ENCODE data around the gene RAD51B. TPM values are rescaled to one million over a fixed set of nuclear protein-coding genes. Genes with fewer than 3 reads are reported as not detected.

Gene RAD51B
- total and polyA plus RNA-seq, 2 donors (not counting 1 experiment from before 2014, with no cell fraction given): 4.6 to 16.3 TPM

GRCh38 chr14:68137704-68138619, 318.4 kb downstream of the RAD51B start:
- Histone ChIP-seq H2AFZ (ENCODE audit: low read length) (no peak overlapping the region), H3K27ac (ENCODE audit: insufficient read depth, low read length) (peak overlapping the region; percentile 72), H3K4me2 (ENCODE audit: extremely low read depth, insufficient read depth, low read length) (peak overlapping the region; percentile 38), H4K20me1 (ENCODE audit: control insufficient read depth, extremely low read depth, insufficient read depth, low read length) (no peaks in the 10 kb centered on the region), H3K4me3 (replicated peaks in 1 of 4; ENCODE audit: control extremely low read depth in 1 of 4, insufficient read depth in 1 of 4, low read depth in 3 of 4, low read length in 4 of 4) (no peak overlapping the region), H3K4me1 (ENCODE audit: control insufficient read depth, extremely low read depth, insufficient read depth, low read length) (peaks cover 17% of the 10 kb centered on the region), H3K9ac (ENCODE audit: insufficient read depth, low read length) (no peak overlapping the region), H3K27me3 (ENCODE audit: control insufficient read depth, insufficient read depth, low read length) (no peaks in the 10 kb centered on the region), H3K79me2 (ENCODE audit: control insufficient read depth, insufficient read depth, low read length) (no peaks in the 10 kb centered on the region), H3K9me3 (ENCODE audit: control insufficient read depth, insufficient read depth, low read depth, low read length) (no peaks in the 10 kb centered on the region), H3K36me3 (ENCODE audit: control insufficient read depth, insufficient read depth, low read length) (no peaks in the 10 kb centered on the region)
- TF ChIP-seq EZH2 (IDR thresholded peaks at IDR 0.05; ENCODE audit: low read length, missing control alignments): no peak
- peak in 1 of 2 donors; percentile 1 for TF ChIP-seq CTCF (conservative IDR thresholded peaks at IDR 0.05 in 1 of 2, IDR thresholded peaks at IDR 0.05 in 1 of 2; ENCODE audit: low read depth in 1 of 2, low read length in 2 of 2)
- peak; percentile 83 to 99 for DNase-seq (ENCODE audit: low read depth in 2 of 2)

- H3K79me2 ChIP-seq (ENCODE audit: control insufficient read depth, insufficient read depth, low read length): no peaks in the 10 kb centered on the region
- no peak for DNase-seq (ENCODE audit: low read depth in 2 of 2)
- peaks cover 25% of the 10 kb centered on the region for H3K4me1 ChIP-seq (ENCODE audit: control insufficient read depth, extremely low read depth, insufficient read depth, low read length)
- no peaks in the 10 kb centered on the region for H4K20me1 ChIP-seq (ENCODE audit: control insufficient read depth, extremely low read depth, insufficient read depth, low read length)
- H3K9me3 ChIP-seq (ENCODE audit: control insufficient read depth, insufficient read depth, low read depth, low read length): no peaks in the 10 kb centered on the region
- H3K9ac ChIP-seq (ENCODE audit: insufficient read depth, low read length): no peak overlapping the region
- no peaks in the 10 kb centered on the region for H3K27me3 ChIP-seq (ENCODE audit: control insufficient read depth, insufficient read depth, low read length)
- TF ChIP-seq CTCF (conservative IDR thresholded peaks at IDR 0.05 in 1 of 2, IDR thresholded peaks at IDR 0.05 in 1 of 2; ENCODE audit: low read depth in 1 of 2, low read length in 2 of 2) (no peak), EZH2 (IDR thresholded peaks at IDR 0.05; ENCODE audit: low read length, missing control alignments) (no peak)
- no peaks in the 10 kb centered on the region for H3K36me3 ChIP-seq (ENCODE audit: control insufficient read depth, insufficient read depth, low read length)
- H2AFZ ChIP-seq (ENCODE audit: low read length): no peak overlapping the region
- no peak overlapping the region for H3K4me2 ChIP-seq (ENCODE audit: extremely low read depth, insufficient read depth, low read length)
- H3K4me3 ChIP-seq (replicated peaks in 1 of 4; ENCODE audit: control extremely low read depth in 1 of 4, insufficient read depth in 1 of 4, low read depth in 3 of 4, low read length in 4 of 4): no peak overlapping the region
- peak overlapping the region; percentile 85 for H3K27ac ChIP-seq (ENCODE audit: insufficient read depth, low read length)
Observed at GRCh38 chr14:68139431-68140075, 320.0 kb downstream of the RAD51B start.

GRCh38 chr14:68140076-68140741, 320.6 kb downstream of the RAD51B start:
- TF ChIP-seq EZH2 (IDR thresholded peaks at IDR 0.05; ENCODE audit: low read length, missing control alignments): no peak
- TF ChIP-seq CTCF (conservative IDR thresholded peaks at IDR 0.05 in 1 of 2, IDR thresholded peaks at IDR 0.05 in 1 of 2; ENCODE audit: low read depth in 1 of 2, low read length in 2 of 2): no peak
- H3K9me3 ChIP-seq (ENCODE audit: control insufficient read depth, insufficient read depth, low read depth, low read length): no peaks in the 10 kb centered on the region
- no peak overlapping the region for H3K4me3 ChIP-seq (replicated peaks in 1 of 4; ENCODE audit: control extremely low read depth in 1 of 4, insufficient read depth in 1 of 4, low read depth in 3 of 4, low read length in 4 of 4)

More at GRCh38 chr14:68140076-68140741, 320.6 kb downstream of the RAD51B start:
- no peaks in the 10 kb centered on the region for H3K79me2 ChIP-seq (ENCODE audit: control insufficient read depth, insufficient read depth, low read length)
- H3K27me3 ChIP-seq (ENCODE audit: control insufficient read depth, insufficient read depth, low read length): no peaks in the 10 kb centered on the region
- peak; percentile 96 to 100 for DNase-seq (ENCODE audit: low read depth in 2 of 2)
- H3K36me3 ChIP-seq (ENCODE audit: control insufficient read depth, insufficient read depth, low read length): no peaks in the 10 kb centered on the region
- no peaks in the 10 kb centered on the region for H4K20me1 ChIP-seq (ENCODE audit: control insufficient read depth, extremely low read depth, insufficient read depth, low read length)
- peak overlapping the region; percentile 49 for H3K9ac ChIP-seq (ENCODE audit: insufficient read depth, low read length)
- H3K4me1 ChIP-seq (ENCODE audit: control insufficient read depth, extremely low read depth, insufficient read depth, low read length): peaks cover 25% of the 10 kb centered on the region
- no peak overlapping the region for H2AFZ ChIP-seq (ENCODE audit: low read length)
- peak overlapping the region; percentile 34 for H3K4me2 ChIP-seq (ENCODE audit: extremely low read depth, insufficient read depth, low read length)
- H3K27ac ChIP-seq (ENCODE audit: insufficient read depth, low read length): peak overlapping the region; percentile 85
